NT2/D1 (cell line): ENCODE measurements around the gene CNN3.

ENCODE experiments used
- SUZ12 ChIP-seq: IDR thresholded peaks from 2 replicates; pipeline ENCODE4 v1.6.1; 2011; ENCODE audit not compliant: insufficient read length, insufficient read depth; ENCODE audit errors: extremely low read depth
- YY1 ChIP-seq: IDR thresholded peaks from 2 replicates; pipeline ENCODE4 v1.6.1; 2011; ENCODE audit not compliant: insufficient read length, insufficient read depth
- ZNF274 ChIP-seq: IDR thresholded peaks from 2 replicates; pipeline ENCODE4 v1.6.1; 2011; ENCODE audit warnings: mild to moderate bottlenecking, low read depth, low read length

- TF ChIP-seq SUZ12: no peak
- TF ChIP-seq ZNF274: no peak
- TF ChIP-seq YY1: no peak
These were observed 24.7 kb upstream of the CNN3 start for GRCh38 chr1:94951509-94952208.
